Measurements from ENCODE around the gene CDSN.

CDSN gene

DNA sequence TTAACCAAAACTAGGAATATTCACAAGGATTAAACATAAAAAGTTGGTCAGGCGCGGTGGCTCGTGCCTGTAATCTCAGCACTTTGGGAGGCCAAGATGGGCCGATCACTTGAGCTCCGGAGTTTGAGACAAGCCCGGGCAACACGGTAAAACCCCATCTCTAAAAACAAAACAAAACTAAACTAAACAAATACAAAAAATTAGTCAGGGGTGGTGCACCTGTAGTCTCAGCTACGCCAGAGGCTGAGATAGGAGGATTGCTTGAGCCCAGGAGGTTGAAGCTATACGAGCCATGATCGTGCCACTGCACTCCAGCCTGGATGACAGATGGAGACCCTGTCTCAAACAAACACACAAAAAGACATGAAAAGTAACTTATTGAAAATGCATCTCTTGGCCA, 15.5 kb upstream of the CDSN start:
- no peak for TF ChIP-seq FOXP2 (optimal IDR thresholded peaks at IDR 0.05; ENCODE audit: borderline replicate concordance, extremely low read depth, extremely low read length, insufficient read depth)
- no peak for TF ChIP-seq POLR2AphosphoS5 (IDR thresholded peaks at IDR 0.05; ENCODE audit: low read depth, low read length)
- TF ChIP-seq TAF1 (IDR thresholded peaks at IDR 0.05; ENCODE audit: borderline replicate concordance, insufficient read depth, low read length), result no peak
- TF ChIP-seq, protein P1, sequence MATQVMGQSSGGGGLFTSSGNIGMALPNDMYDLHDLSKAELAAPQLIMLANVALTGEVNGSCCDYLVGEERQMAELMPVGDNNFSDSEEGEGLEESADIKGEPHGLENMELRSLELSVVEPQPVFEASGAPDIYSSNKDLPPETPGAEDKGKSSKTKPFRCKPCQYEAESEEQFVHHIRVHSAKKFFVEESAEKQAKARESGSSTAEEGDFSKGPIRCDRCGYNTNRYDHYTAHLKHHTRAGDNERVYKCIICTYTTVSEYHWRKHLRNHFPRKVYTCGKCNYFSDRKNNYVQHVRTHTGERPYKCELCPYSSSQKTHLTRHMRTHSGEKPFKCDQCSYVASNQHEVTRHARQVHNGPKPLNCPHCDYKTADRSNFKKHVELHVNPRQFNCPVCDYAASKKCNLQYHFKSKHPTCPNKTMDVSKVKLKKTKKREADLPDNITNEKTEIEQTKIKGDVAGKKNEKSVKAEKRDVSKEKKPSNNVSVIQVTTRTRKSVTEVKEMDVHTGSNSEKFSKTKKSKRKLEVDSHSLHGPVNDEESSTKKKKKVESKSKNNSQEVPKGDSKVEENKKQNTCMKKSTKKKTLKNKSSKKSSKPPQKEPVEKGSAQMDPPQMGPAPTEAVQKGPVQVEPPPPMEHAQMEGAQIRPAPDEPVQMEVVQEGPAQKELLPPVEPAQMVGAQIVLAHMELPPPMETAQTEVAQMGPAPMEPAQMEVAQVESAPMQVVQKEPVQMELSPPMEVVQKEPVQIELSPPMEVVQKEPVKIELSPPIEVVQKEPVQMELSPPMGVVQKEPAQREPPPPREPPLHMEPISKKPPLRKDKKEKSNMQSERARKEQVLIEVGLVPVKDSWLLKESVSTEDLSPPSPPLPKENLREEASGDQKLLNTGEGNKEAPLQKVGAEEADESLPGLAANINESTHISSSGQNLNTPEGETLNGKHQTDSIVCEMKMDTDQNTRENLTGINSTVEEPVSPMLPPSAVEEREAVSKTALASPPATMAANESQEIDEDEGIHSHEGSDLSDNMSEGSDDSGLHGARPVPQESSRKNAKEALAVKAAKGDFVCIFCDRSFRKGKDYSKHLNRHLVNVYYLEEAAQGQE (IDR thresholded peaks at IDR 0.05; ENCODE audit: insufficient read depth in 1 of 2, low read depth in 2 of 2, low read length in 2 of 2), result no peak
- TF ChIP-seq SIN3A (IDR thresholded peaks at IDR 0.05; ENCODE audit: borderline replicate concordance, insufficient read depth, low read length), result no peak

DNA sequence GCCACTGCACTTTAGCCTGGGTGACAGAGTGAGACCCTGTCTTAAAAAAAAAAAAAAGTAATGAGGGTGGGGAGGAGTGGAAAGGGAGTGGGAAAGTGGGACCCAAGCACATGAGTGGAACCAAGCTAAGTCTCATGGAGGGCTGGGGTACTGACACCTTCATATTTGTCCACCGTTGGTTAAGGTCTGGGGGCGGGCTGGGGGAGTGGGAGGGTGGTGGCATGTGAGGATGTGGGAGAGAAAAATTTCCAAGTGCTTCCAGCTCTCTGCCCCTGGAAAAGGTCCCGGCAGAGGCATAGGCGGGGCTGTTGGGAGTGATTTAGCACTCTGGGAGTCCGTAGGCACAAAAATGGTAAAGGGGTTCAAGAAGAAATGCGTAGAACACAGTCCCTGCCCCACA, 12.6 kb upstream of the CDSN start:
- TF ChIP-seq POLR2AphosphoS5 (IDR thresholded peaks at IDR 0.05; ENCODE audit: low read depth, low read length) (no peak), TAF1 (IDR thresholded peaks at IDR 0.05; ENCODE audit: borderline replicate concordance, insufficient read depth, low read length) (no peak), FOXP2 (optimal IDR thresholded peaks at IDR 0.05; ENCODE audit: borderline replicate concordance, extremely low read depth, extremely low read length, insufficient read depth) (no peak), SIN3A (IDR thresholded peaks at IDR 0.05; ENCODE audit: borderline replicate concordance, insufficient read depth, low read length) (no peak)
- TF ChIP-seq, protein P1 (IDR thresholded peaks at IDR 0.05; ENCODE audit: insufficient read depth in 1 of 2, low read depth in 2 of 2, low read length in 2 of 2), result no peak

DNA sequence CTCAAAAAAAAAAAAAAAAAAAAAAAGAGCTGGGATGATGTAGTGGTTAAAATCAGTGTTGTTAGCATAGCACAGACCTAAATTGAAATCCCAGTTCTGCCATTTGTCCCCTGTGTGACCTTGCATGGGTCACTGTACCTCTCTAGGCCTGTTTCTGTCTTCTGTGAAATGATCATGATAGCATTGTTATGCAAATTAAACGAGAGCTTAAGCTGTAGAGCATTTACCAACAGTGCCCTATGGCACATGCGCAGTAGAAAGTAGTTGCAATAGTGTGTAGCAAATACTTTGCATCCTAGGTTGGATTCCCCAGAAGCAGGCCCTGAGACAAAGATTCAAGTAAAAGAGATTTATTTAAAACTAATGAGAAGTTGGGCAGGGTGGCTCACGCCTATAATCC, 11.3 kb upstream of the CDSN start:
- TF ChIP-seq TAF1 (IDR thresholded peaks at IDR 0.05; ENCODE audit: borderline replicate concordance, insufficient read depth, low read length) (no peak), FOXP2 (optimal IDR thresholded peaks at IDR 0.05; ENCODE audit: borderline replicate concordance, extremely low read depth, extremely low read length, insufficient read depth) (no peak), SIN3A (IDR thresholded peaks at IDR 0.05; ENCODE audit: borderline replicate concordance, insufficient read depth, low read length) (no peak), POLR2AphosphoS5 (IDR thresholded peaks at IDR 0.05; ENCODE audit: low read depth, low read length) (no peak)
- TF ChIP-seq, protein P1 (IDR thresholded peaks at IDR 0.05; ENCODE audit: insufficient read depth in 1 of 2, low read depth in 2 of 2, low read length in 2 of 2), result no peak

DNA sequence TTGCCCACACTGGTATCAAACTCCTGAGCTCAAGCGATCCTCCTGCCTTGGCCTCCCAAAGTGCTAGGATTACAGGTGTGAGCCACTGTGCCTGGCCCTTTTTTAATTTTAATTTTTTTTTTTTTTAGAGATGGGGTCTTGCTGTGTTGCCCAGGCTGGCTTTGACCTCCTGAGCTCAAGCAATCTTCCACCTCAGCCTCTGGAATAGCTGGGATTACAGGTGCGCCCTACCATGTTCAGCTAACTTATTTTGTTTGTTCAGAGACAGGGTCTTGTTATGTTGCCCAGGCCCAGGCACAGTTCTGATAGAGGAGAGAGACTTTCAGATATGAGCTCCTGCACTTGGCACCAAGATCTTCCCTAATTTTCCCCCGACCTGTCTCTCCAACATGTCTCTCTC, 10.5 kb upstream of the CDSN start:
- TF ChIP-seq POLR2AphosphoS5 (IDR thresholded peaks at IDR 0.05; ENCODE audit: low read depth, low read length) (no peak), SIN3A (IDR thresholded peaks at IDR 0.05; ENCODE audit: borderline replicate concordance, insufficient read depth, low read length) (no peak), FOXP2 (optimal IDR thresholded peaks at IDR 0.05; ENCODE audit: borderline replicate concordance, extremely low read depth, extremely low read length, insufficient read depth) (no peak), TAF1 (IDR thresholded peaks at IDR 0.05; ENCODE audit: borderline replicate concordance, insufficient read depth, low read length) (no peak)
- TF ChIP-seq, protein P1 (IDR thresholded peaks at IDR 0.05; ENCODE audit: insufficient read depth in 1 of 2, low read depth in 2 of 2, low read length in 2 of 2), result no peak

DNA sequence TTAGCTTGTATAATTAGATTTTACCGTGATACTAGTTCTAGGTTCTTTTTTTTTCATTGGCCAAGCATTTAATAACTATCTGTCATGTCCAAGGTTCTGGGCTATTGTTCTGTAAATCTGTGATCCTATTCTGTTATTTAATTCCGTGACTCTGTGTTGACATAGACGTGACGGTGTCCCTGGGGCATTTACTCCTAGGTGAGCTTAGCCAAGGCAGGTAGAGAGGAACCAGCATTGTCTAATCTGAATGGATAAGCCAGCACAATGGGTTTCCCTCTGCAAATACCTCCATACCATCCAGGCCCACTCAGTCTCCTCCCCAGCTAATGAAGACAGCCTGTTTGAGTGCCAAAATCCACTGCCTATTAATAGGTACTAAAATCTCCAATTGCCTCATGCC, 8.9 kb upstream of the CDSN start:
- TF ChIP-seq, protein P1 (IDR thresholded peaks at IDR 0.05; ENCODE audit: insufficient read depth in 1 of 2, low read depth in 2 of 2, low read length in 2 of 2), result no peak
- TF ChIP-seq FOXP2 (optimal IDR thresholded peaks at IDR 0.05; ENCODE audit: borderline replicate concordance, extremely low read depth, extremely low read length, insufficient read depth), result no peak
- TF ChIP-seq TAF1 (IDR thresholded peaks at IDR 0.05; ENCODE audit: borderline replicate concordance, insufficient read depth, low read length), result no peak
- no peak for TF ChIP-seq POLR2AphosphoS5 (IDR thresholded peaks at IDR 0.05; ENCODE audit: low read depth, low read length)
- no peak for TF ChIP-seq SIN3A (IDR thresholded peaks at IDR 0.05; ENCODE audit: borderline replicate concordance, insufficient read depth, low read length)

Measured in PFSK-1 (cell line).